HepG2 (cell line): ENCODE data around the gene ACSL6. TPM values are rescaled to one million over a fixed set of nuclear protein-coding genes. Genes with fewer than 3 reads are reported as not detected.

Experiments
- FOSL2 ChIP-seq: sonication (generic); formaldehyde crosslinking; IDR thresholded peaks from 2 replicates; pipeline ENCODE4 v1.4.0; 2020; ENCODE audit warnings: missing genetic modification reagents
- IKZF1 ChIP-seq: fragments of 450-650 bp; IDR thresholded peaks from 2 replicates; pipeline ENCODE4 v1.7.1; 2016
- MAX ChIP-seq: IDR thresholded peaks from 2 replicates; pipeline ENCODE4 v1.6.1; 2012; ENCODE audit warnings: inconsistent platforms
- MAZ ChIP-seq, 2 experiments: sonication (generic) in 1 of 2; formaldehyde crosslinking in 1 of 2; IDR thresholded peaks; 2 replicates each; pipeline versions ENCODE4 v1.5.0 to v1.6.1; 2012 to 2020; ENCODE audit warnings: low read depth in 2 of 2, mild to moderate bottlenecking in 2 of 2, borderline replicate concordance in 1 of 2, improper control_type of control experiment in 1 of 2, low read length in 1 of 2, missing genetic modification reagents in 1 of 2, moderate library complexity in 1 of 2
- NONO ChIP-seq, 2 experiments: fragments of 450-650 bp in 1 of 2; sonication (generic) in 1 of 2; formaldehyde crosslinking in 1 of 2; IDR thresholded peaks in 1 of 2; conservative IDR thresholded peaks in 1 of 2; 2 replicates each; pipeline versions ENCODE4 v1.6.1 to v1.8.0; 2017 to 2022; ENCODE audit warnings: mild to moderate bottlenecking in 1 of 2, missing genetic modification reagents in 1 of 2, moderate library complexity in 1 of 2
- RFXAP ChIP-seq: sonication (generic); formaldehyde crosslinking; IDR thresholded peaks from 2 replicates; pipeline ENCODE4 v1.4.0; 2020; ENCODE audit warnings: missing genetic modification reagents, borderline replicate concordance
- ZNF34 ChIP-seq: sonication (generic); formaldehyde crosslinking; IDR thresholded peaks from 2 replicates; pipeline ENCODE4 v1.4.0; 2020; ENCODE audit warnings: mild to moderate bottlenecking, missing genetic modification reagents, borderline replicate concordance
- ZNF350 ChIP-seq: sonication (generic); formaldehyde crosslinking; IDR thresholded peaks from 2 replicates; pipeline ENCODE4 v1.4.0; 2020; ENCODE audit warnings: mild to moderate bottlenecking, low read depth, missing genetic modification reagents, borderline replicate concordance
- ZNF451 ChIP-seq: sonication (generic); formaldehyde crosslinking; IDR thresholded peaks from 2 replicates; pipeline ENCODE4 v1.5.0; 2020; ENCODE audit warnings: mild to moderate bottlenecking, missing genetic modification reagents
- ZNF556 ChIP-seq: sonication (generic); formaldehyde crosslinking; IDR thresholded peaks from 2 replicates; pipeline ENCODE4 v1.4.0; 2020; ENCODE audit warnings: mild to moderate bottlenecking, missing genetic modification reagents, borderline replicate concordance
- ZNF891 ChIP-seq: sonication (generic); formaldehyde crosslinking; IDR thresholded peaks from 2 replicates; pipeline ENCODE4 v1.5.0; 2020; ENCODE audit warnings: mild to moderate bottlenecking, missing genetic modification reagents
- polyA plus RNA-seq, 8 experiments: library from polyadenylated mRNA; depleted of rRNA in 3 of 8; stranded (reverse) in 7 of 8; unstranded in 1 of 8; fragments of >200 nt; fragmentation: Illumina TruSeq in 4 of 8; extraction: Trizol in 4 of 8; gene quantifications; 2 replicates each; pipeline versions ENCODE4 v1.2.1 to v1.2.3, GENCODE V29; 2011 to 2016; ENCODE audit warnings: low read depth in 4 of 8, missing spikeins in 1 of 8, mixed read lengths in 1 of 8; ENCODE audit not compliant: insufficient read depth in 1 of 8
- total RNA-seq, 5 experiments: library from RNA; depleted of rRNA; stranded (reverse); fragments of >200 nt; fragmentation: Illumina TruSeq; extraction: Trizol; gene quantifications; 2 replicates each; pipeline ENCODE4 v1.2.3, GENCODE V29; 2016; ENCODE audit warnings: low read depth in 1 of 5
- TF ChIP-seq, protein P1 (sequence below), 2 experiments: fragments of 450-650 bp in 1 of 2; sonication (generic) in 1 of 2; formaldehyde crosslinking in 1 of 2; IDR thresholded peaks; 2 replicates each; pipeline versions ENCODE4 v1.6.1 to v1.8.0; 2016 to 2022; ENCODE audit warnings: antibody characterized with exemption in 1 of 2, mild to moderate bottlenecking in 1 of 2, missing genetic modification reagents in 1 of 2
- TF ChIP-seq, protein P2 (sequence below): IDR thresholded peaks from 2 replicates; pipeline ENCODE4 v1.6.1; 2016; ENCODE audit warnings: low read depth, missing genetic modification reagents, missing compliant biosample characterization

ACSL6 gene
- total and polyA plus RNA-seq, 2 of the 13 experiments (the other 11 are each of a cell fraction or from before 2014, with no cell fraction given): 3.7 to 3.8 TPM

GRCh38 chr5:132012371-132013005 lies 1.0 kb upstream of the ACSL6 start (continued):
- TF ChIP-seq, protein P1, sequence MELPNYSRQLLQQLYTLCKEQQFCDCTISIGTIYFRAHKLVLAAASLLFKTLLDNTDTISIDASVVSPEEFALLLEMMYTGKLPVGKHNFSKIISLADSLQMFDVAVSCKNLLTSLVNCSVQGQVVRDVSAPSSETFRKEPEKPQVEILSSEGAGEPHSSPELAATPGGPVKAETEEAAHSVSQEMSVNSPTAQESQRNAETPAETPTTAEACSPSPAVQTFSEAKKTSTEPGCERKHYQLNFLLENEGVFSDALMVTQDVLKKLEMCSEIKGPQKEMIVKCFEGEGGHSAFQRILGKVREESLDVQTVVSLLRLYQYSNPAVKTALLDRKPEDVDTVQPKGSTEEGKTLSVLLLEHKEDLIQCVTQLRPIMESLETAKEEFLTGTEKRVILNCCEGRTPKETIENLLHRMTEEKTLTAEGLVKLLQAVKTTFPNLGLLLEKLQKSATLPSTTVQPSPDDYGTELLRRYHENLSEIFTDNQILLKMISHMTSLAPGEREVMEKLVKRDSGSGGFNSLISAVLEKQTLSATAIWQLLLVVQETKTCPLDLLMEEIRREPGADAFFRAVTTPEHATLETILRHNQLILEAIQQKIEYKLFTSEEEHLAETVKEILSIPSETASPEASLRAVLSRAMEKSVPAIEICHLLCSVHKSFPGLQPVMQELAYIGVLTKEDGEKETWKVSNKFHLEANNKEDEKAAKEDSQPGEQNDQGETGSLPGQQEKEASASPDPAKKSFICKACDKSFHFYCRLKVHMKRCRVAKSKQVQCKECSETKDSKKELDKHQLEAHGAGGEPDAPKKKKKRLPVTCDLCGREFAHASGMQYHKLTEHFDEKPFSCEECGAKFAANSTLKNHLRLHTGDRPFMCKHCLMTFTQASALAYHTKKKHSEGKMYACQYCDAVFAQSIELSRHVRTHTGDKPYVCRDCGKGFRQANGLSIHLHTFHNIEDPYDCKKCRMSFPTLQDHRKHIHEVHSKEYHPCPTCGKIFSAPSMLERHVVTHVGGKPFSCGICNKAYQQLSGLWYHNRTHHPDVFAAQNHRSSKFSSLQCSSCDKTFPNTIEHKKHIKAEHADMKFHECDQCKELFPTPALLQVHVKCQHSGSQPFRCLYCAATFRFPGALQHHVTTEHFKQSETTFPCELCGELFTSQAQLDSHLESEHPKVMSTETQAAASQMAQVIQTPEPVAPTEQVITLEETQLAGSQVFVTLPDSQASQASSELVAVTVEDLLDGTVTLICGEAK (IDR thresholded peaks at IDR 0.05): no peak
- TF ChIP-seq, protein P1 (CRISPR knock-in tag; IDR thresholded peaks at IDR 0.05): 0 out of 2 replicates have a peak, but pooled peaks have one; percentile 40
- TF ChIP-seq NONO (IDR thresholded peaks at IDR 0.05) (no peak), NONO (CRISPR knock-in tag; conservative IDR thresholded peaks at IDR 0.05) (no peak), IKZF1 (no peak), RFXAP (CRISPR knock-in tag) (peak; percentile 74; the same call in 1 of the 2 replicates), MAX (peak; percentile 41; the same call in 1 of the 2 replicates), ZNF451 (CRISPR knock-in tag) (0 out of 2 replicates have a peak, but pooled peaks have one; percentile 22), MAZ (IDR thresholded peaks at IDR 0.05; ENCODE audit: borderline replicate concordance, low read depth, low read length) (no peak), MAZ (CRISPR knock-in tag; IDR thresholded peaks at IDR 0.05; ENCODE audit: low read depth) (peak; percentile 44; the same call in 1 of the 2 replicates), ZNF350 (CRISPR knock-in tag) (no peak; the same call in 1 of the 2 replicates), ZNF34 (no peak), ZNF556 (CRISPR knock-in tag) (no peak), FOSL2 (CRISPR knock-in tag) (peak; percentile 57), ZNF891 (CRISPR knock-in tag) (peak; percentile 54; the same call in 1 of the 2 replicates)
- TF ChIP-seq, protein P2, sequence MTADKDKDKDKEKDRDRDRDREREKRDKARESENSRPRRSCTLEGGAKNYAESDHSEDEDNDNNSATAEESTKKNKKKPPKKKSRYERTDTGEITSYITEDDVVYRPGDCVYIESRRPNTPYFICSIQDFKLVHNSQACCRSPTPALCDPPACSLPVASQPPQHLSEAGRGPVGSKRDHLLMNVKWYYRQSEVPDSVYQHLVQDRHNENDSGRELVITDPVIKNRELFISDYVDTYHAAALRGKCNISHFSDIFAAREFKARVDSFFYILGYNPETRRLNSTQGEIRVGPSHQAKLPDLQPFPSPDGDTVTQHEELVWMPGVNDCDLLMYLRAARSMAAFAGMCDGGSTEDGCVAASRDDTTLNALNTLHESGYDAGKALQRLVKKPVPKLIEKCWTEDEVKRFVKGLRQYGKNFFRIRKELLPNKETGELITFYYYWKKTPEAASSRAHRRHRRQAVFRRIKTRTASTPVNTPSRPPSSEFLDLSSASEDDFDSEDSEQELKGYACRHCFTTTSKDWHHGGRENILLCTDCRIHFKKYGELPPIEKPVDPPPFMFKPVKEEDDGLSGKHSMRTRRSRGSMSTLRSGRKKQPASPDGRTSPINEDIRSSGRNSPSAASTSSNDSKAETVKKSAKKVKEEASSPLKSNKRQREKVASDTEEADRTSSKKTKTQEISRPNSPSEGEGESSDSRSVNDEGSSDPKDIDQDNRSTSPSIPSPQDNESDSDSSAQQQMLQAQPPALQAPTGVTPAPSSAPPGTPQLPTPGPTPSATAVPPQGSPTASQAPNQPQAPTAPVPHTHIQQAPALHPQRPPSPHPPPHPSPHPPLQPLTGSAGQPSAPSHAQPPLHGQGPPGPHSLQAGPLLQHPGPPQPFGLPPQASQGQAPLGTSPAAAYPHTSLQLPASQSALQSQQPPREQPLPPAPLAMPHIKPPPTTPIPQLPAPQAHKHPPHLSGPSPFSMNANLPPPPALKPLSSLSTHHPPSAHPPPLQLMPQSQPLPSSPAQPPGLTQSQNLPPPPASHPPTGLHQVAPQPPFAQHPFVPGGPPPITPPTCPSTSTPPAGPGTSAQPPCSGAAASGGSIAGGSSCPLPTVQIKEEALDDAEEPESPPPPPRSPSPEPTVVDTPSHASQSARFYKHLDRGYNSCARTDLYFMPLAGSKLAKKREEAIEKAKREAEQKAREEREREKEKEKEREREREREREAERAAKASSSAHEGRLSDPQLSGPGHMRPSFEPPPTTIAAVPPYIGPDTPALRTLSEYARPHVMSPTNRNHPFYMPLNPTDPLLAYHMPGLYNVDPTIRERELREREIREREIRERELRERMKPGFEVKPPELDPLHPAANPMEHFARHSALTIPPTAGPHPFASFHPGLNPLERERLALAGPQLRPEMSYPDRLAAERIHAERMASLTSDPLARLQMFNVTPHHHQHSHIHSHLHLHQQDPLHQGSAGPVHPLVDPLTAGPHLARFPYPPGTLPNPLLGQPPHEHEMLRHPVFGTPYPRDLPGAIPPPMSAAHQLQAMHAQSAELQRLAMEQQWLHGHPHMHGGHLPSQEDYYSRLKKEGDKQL: no peak
